Panc1 (cell line): ENCODE measurements around the gene CHMP1A. TPM values are rescaled to one million over a fixed set of nuclear protein-coding genes. Genes with fewer than 3 reads are reported as not detected.

Source experiments
- ATAC-seq: fragments of 200-7000 bp; cut with Tn5 transposase; 2 replicates; pipeline ENCODE4 v1.9.1; 2020; ENCODE audit warnings: mild to moderate bottlenecking, moderate library complexity
- BruUV-seq: library from RNA; stranded (reverse); fragments of 400-500 nt; replicated peaks from 2 replicates; lab custom pipeline; 2021; lab: Mats Ljungman, UMichigan
- CTCF ChIA-PET: fragments of 300-600 bp; sonication (Branson Sonifier 250); formaldehyde crosslinking; loops from one replicate; lab custom pipeline; 2022; ENCODE audit warnings: antibody characterized with exemption; lab: Charles Lee
- POLR2A ChIA-PET: fragments of 300-600 bp; sonication (Branson Sonifier 250); formaldehyde crosslinking; loops from one replicate; lab custom pipeline; 2022; ENCODE audit warnings: antibody characterized with exemption; lab: Charles Lee
- DNase-seq: peaks from one replicate; pipeline ENCODE4 v3.0.0-alpha.2; 2010; ENCODE audit warnings: low read depth, low spot score
- H3K27ac ChIP-seq: 2 replicates; pipeline ENCODE4 v1.5.1; 2011; ENCODE audit warnings: mild to moderate bottlenecking, low read length, inconsistent platforms
- H3K27me3 ChIP-seq: fragments of 200-500 bp; sonication (Bioruptor generic); 2 replicates; pipeline ENCODE4 v1.6.0; 2014; ENCODE audit warnings: low read length, inconsistent platforms; ENCODE audit not compliant: control insufficient read depth, insufficient read depth
- H3K36me3 ChIP-seq: fragments of 200-500 bp; sonication (Bioruptor generic); 2 replicates; pipeline ENCODE4 v1.5.1; 2014; ENCODE audit warnings: inconsistent platforms, mild to moderate bottlenecking, low read length, moderate library complexity; ENCODE audit not compliant: control insufficient read depth, insufficient read depth
- H3K4me1 ChIP-seq: 2 replicates; pipeline ENCODE4 v1.5.1; 2011; ENCODE audit warnings: inconsistent platforms, mild to moderate bottlenecking, low read length, moderate library complexity; ENCODE audit not compliant: control insufficient read depth, insufficient read depth
- H3K4me3 ChIP-seq, 2 experiments: 2 replicates each; pipeline ENCODE4 v1.5.1; 2011 to 2012; ENCODE audit warnings: low read depth in 2 of 2, low read length in 2 of 2, mild to moderate bottlenecking in 2 of 2, inconsistent platforms in 1 of 2, moderate library complexity in 1 of 2
- H3K9me3 ChIP-seq: fragments of 200-500 bp; sonication (Bioruptor generic); 2 replicates; pipeline ENCODE4 v1.5.1; 2014; ENCODE audit warnings: low read depth, mild to moderate bottlenecking, inconsistent platforms, low read length, moderate library complexity; ENCODE audit not compliant: control insufficient read depth, insufficient read depth
- POLR2AphosphoS5 ChIP-seq: IDR thresholded peaks from 2 replicates; pipeline ENCODE4 v1.6.1; 2012; ENCODE audit warnings: mild to moderate bottlenecking, low read depth, low read length, moderate library complexity
- SIN3A ChIP-seq: IDR thresholded peaks from 2 replicates; pipeline ENCODE4 v1.6.1; 2012; ENCODE audit warnings: low read depth, mild to moderate bottlenecking, low read length, moderate library complexity, borderline replicate concordance; ENCODE audit not compliant: insufficient read depth
- TCF7L2 ChIP-seq: IDR thresholded peaks from 2 replicates; pipeline ENCODE4 v1.6.1; 2011; ENCODE audit warnings: mild to moderate bottlenecking, low read depth, low read length, inconsistent platforms
- in situ Hi-C: cut with HindIII; loops from 2 replicates; pipeline ENCODE4 v1.10.0; 2016; ENCODE audit warnings: low sequenced_read_pairs, low pct_unique_long_range_greater_than_20kb
- intact Hi-C: fragments of 100-400 bp; cut with micrococcal nuclease; formaldehyde crosslinking; loops from one replicate; pipeline ENCODE4 v1.10.0; 2022; ENCODE audit not compliant: unreplicated experiment
- total RNA-seq: library from RNA; stranded (reverse); gene quantifications from one replicate; pipeline ENCODE4 v1.2.1, GENCODE V29; 2021; ENCODE audit not compliant: unreplicated experiment
- TF ChIP-seq, protein P1 (sequence below), 2 experiments: IDR thresholded peaks; 2 replicates each; pipeline ENCODE4 v1.6.1; 2011 to 2012; ENCODE audit warnings: low read depth in 2 of 2, control low read depth in 1 of 2, low read length in 1 of 2, mild to moderate bottlenecking in 1 of 2, moderate library complexity in 1 of 2; ENCODE audit not compliant: insufficient read depth in 1 of 2
- TF ChIP-seq, protein P2 (sequence below): fragments of 450-650 bp; IDR thresholded peaks from 2 replicates; pipeline ENCODE4 v1.5.1; 2017; ENCODE audit warnings: mild to moderate bottlenecking

The CHMP1A gene
- total RNA-seq, 1 experiment from 2014 or later = 98.0 TPM

DNA sequence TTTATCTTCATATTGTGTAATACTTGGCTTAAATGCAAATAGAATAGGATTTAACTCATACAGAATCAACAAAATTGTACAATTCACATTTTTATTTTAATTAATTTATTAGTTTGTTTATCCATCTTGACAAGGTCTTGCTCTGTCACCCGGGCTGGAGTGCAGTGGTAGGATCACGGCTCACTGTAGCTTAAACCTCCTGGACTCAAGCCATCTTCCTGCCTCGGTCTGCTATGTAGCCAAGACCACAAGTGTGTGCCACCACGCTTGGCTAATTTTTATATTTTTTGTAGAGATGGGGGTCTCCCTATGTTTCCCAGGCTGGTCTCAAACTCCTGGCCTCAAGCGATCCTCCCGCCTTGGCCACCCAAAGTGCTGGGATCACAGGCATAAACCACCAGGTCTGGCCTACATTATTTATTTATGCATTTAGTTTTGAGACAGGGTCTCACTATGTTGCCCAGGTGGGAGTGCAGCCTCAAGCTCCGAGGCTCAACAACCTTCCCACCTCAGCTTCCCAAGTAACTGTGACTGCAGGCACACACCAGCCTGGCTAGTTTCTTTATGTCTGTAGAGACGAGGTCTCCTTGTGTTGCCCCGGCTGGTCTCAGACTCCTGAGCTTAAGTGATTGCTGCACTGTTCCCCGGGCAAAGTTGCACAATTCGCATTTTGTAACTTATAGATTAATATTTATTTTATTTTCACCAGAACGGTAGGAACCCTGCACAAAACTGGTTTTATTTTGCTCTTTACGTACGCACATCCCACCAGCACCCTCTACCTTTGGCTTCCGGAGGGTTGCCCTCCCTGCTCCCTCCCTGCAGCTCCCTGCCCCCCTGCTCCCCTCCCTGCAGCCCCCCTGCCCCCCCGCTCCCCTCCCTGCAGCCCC is 39.2 kb downstream of the CHMP1A start:
- no peak overlapping the region for H3K27ac ChIP-seq

DNA sequence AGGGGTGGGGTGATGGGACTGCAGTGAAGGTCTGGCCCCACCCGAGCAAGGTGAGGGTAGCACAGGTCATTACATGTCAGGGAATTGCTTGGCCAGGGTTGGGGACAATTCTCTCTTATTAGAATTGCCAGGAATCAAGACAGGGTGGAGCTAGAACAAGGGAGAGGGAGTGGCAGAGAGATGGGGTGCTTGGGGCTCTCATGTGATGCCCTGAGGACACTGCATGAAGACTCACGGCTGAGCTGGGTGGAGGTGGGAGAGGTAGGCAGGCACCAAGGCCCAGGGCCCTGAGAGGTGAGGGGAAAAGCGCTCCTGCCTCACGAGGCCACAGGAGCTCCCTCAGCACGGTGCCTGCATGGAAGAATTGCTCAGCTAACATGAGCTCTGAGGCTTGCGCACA is 40.5 kb downstream of the CHMP1A start:
- no peaks in the 10 kb centered on the region for H3K36me3 ChIP-seq
- no peak for TF ChIP-seq SIN3A
- DNase-seq (no peak), ATAC-seq (no peak)
- POLR2A ChIA-PET = no interaction called here
- intact Hi-C loops = no loop called here
- H3K27me3 ChIP-seq = no peaks in the 10 kb centered on the region
- BruUV-seq = no TSS peak
- H3K4me1 ChIP-seq = peaks cover 6% of the 10 kb centered on the region; the same call in 1 of the 2 replicates
- H3K4me3 ChIP-seq = no peak overlapping the region
- no peaks in the 10 kb centered on the region for H3K9me3 ChIP-seq
- in situ Hi-C loops = no loop called here
- no peak overlapping the region for H3K27ac ChIP-seq
- CTCF ChIA-PET = no interaction called here

More for the DNA sequence above, 39.2 kb downstream of the CHMP1A start:
- H3K9me3 ChIP-seq = no peaks in the 10 kb centered on the region
- POLR2A ChIA-PET = no interaction called here
- in situ Hi-C loops = no loop called here
- no peaks in the 10 kb centered on the region for H3K36me3 ChIP-seq
- intact Hi-C loops = no loop called here
- ATAC-seq = peak; percentile 43; the same call in 1 of the 2 replicates
- BruUV-seq = no TSS peak
- no peaks in the 10 kb centered on the region for H3K27me3 ChIP-seq
- no peak overlapping the region for H3K4me3 ChIP-seq
- TF ChIP-seq TCF7L2 (no peak), POLR2AphosphoS5 (no peak), SIN3A (no peak)
- TF ChIP-seq, protein P1, sequence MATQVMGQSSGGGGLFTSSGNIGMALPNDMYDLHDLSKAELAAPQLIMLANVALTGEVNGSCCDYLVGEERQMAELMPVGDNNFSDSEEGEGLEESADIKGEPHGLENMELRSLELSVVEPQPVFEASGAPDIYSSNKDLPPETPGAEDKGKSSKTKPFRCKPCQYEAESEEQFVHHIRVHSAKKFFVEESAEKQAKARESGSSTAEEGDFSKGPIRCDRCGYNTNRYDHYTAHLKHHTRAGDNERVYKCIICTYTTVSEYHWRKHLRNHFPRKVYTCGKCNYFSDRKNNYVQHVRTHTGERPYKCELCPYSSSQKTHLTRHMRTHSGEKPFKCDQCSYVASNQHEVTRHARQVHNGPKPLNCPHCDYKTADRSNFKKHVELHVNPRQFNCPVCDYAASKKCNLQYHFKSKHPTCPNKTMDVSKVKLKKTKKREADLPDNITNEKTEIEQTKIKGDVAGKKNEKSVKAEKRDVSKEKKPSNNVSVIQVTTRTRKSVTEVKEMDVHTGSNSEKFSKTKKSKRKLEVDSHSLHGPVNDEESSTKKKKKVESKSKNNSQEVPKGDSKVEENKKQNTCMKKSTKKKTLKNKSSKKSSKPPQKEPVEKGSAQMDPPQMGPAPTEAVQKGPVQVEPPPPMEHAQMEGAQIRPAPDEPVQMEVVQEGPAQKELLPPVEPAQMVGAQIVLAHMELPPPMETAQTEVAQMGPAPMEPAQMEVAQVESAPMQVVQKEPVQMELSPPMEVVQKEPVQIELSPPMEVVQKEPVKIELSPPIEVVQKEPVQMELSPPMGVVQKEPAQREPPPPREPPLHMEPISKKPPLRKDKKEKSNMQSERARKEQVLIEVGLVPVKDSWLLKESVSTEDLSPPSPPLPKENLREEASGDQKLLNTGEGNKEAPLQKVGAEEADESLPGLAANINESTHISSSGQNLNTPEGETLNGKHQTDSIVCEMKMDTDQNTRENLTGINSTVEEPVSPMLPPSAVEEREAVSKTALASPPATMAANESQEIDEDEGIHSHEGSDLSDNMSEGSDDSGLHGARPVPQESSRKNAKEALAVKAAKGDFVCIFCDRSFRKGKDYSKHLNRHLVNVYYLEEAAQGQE (IDR thresholded peaks at IDR 0.05; ENCODE audit: insufficient read depth in 1 of 2, low read depth in 2 of 2, low read length in 1 of 2) = no peak
- TF ChIP-seq, protein P2, sequence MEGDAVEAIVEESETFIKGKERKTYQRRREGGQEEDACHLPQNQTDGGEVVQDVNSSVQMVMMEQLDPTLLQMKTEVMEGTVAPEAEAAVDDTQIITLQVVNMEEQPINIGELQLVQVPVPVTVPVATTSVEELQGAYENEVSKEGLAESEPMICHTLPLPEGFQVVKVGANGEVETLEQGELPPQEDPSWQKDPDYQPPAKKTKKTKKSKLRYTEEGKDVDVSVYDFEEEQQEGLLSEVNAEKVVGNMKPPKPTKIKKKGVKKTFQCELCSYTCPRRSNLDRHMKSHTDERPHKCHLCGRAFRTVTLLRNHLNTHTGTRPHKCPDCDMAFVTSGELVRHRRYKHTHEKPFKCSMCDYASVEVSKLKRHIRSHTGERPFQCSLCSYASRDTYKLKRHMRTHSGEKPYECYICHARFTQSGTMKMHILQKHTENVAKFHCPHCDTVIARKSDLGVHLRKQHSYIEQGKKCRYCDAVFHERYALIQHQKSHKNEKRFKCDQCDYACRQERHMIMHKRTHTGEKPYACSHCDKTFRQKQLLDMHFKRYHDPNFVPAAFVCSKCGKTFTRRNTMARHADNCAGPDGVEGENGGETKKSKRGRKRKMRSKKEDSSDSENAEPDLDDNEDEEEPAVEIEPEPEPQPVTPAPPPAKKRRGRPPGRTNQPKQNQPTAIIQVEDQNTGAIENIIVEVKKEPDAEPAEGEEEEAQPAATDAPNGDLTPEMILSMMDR = no peak
- H3K4me1 ChIP-seq = peaks cover 6% of the 10 kb centered on the region; the same call in 1 of the 2 replicates
- no peak for DNase-seq
- CTCF ChIA-PET = no interaction called here

DNA sequence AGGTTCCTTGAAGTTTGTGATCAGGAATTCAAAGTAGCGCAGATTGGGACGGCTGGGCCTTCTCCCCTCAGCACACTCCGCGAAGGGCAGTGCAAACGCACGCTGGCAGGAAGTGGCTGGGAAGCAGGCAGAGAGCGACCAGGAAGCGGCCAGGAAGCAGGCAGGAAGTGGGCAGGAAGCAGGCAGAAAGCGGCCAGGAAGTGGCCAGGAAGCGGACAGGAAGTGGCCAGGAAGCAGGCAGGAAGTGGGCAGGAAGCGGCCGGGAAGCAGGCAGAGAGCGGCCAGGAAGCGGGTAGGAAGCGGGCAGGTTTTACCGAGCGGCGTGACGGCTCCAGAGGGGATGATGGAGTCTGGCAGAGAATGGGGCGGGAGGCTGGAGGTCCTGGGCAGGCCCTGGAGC is 40.9 kb downstream of the CHMP1A start:
- Histone ChIP-seq H3K36me3 (no peaks in the 10 kb centered on the region), H3K4me1 (peaks cover 6% of the 10 kb centered on the region; the same call in 1 of the 2 replicates), H3K27ac (no peak overlapping the region), H3K4me3 (no peak overlapping the region), H3K9me3 (no peaks in the 10 kb centered on the region), H3K27me3 (no peaks in the 10 kb centered on the region)
- intact Hi-C loops = no loop called here
- no peak for ATAC-seq
- CTCF ChIA-PET = no interaction called here
- in situ Hi-C loops = no loop called here
- POLR2A ChIA-PET = no interaction called here
- TF ChIP-seq POLR2AphosphoS5 = no peak
- no TSS peak for BruUV-seq
- DNase-seq = no peak
